A549 treated with AZD9567 at 1 μM for 4 hours (cell line): Measurements from ENCODE around the gene E2F2. TPM values are rescaled to one million over a fixed set of nuclear protein-coding genes. Genes with fewer than 3 reads are reported as not detected.

ENCODE experiments used
- total RNA-seq: library from RNA; stranded (reverse); fragments of 200-300 nt; extraction: Qiagen RNA extraction; gene quantifications from 5 replicates; pipeline ENCODE4 v1.2.3, GENCODE V29; 2022; ENCODE audit not compliant: insufficient read depth

E2F2 gene
- total RNA-seq: 1.2 to 2.6 TPM (median 2.1 TPM) in 5 replicates

DNA sequence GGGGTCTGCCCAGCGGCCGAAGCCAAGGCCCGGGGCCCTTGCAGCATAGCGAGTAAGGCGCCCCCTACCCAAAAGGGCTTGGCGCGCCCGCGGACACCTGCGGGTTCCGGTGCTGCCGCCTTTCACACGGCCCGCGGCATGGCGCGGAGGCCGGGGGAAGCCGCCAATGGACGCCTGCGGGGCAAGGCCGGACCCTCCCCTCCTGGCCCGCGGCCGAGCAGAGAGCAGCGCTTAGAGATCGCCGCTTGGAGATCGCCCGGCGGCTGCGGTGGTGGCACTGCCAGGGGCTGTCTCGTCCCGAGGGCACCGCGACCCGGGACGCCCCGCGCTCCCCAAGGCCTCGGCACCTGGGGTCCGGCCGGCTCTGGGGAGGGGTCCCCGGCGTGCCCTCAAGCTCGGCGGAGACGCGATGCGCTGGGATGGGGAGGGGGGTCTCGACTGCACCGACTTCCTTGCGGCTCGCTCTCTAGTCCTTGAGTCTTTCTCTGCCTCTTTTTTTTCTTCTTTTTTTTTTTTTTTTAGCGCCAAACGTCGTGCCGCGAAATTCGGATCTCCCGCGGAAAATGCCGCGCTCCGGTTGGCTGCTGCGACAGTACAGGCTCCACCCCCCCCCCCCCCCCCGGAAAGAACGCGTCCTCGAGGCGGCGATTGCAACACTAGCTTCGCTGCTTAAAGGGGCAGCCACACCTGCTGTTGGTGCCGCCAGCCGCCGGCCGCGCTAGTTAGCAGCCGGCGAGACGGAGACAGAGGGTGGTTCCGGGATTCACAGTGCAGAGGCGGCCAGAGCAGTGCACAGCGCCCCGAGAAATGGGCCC is at the start of gene E2F2:
Gene E2F2, minus strand, starts transcription at position 487 of the 815 bp plus-strand sequence. Its CDS starts 440 bp downstream, at position 47.

DNA sequence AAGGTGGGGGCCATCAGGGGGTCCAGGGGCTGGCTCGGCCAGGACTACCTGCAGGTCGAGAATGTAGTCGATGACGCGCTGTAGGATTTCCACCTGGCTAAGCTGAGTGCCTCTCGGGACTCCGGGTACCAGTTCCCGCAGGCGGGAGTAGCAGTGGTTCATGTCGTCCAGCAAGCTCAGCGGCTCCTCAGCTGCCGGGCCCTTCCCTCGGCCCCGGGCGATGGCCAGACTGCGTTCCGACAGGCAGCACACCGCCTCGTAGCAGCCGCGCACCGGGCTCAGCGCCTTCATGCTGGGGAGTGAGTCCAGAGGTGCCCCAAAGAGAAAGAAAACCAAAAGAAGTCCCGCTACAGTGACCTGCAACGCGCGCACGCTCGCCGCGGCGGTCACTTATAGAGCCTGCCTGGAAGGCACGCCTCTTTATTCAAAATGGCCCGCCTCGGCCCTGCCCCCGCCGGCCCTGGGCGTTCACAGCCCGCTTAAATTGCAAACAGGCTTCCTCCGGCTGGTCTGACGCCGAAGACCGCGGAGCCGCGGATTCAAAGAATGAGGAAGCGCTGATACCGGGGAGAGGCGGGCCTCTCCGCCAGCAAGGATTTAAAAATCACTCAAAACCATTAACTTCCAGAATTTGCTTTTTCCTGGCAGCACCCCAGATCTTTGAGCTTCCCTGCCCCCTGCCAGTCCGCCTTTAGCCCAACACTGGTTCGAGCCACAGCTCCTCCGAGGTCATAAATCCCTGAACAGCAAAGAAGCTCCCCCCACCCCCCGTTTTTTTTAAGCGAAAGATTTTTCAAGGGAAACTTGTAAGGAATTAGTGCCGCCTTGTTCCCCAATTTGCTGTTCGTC is 28.3 kb upstream of the E2F2 start, which contains the start of gene ID3:
Gene ID3, minus strand, starts transcription at position 366 of the 849 bp plus-strand sequence. Its CDS starts 75 bp downstream, at position 291.

DNA sequence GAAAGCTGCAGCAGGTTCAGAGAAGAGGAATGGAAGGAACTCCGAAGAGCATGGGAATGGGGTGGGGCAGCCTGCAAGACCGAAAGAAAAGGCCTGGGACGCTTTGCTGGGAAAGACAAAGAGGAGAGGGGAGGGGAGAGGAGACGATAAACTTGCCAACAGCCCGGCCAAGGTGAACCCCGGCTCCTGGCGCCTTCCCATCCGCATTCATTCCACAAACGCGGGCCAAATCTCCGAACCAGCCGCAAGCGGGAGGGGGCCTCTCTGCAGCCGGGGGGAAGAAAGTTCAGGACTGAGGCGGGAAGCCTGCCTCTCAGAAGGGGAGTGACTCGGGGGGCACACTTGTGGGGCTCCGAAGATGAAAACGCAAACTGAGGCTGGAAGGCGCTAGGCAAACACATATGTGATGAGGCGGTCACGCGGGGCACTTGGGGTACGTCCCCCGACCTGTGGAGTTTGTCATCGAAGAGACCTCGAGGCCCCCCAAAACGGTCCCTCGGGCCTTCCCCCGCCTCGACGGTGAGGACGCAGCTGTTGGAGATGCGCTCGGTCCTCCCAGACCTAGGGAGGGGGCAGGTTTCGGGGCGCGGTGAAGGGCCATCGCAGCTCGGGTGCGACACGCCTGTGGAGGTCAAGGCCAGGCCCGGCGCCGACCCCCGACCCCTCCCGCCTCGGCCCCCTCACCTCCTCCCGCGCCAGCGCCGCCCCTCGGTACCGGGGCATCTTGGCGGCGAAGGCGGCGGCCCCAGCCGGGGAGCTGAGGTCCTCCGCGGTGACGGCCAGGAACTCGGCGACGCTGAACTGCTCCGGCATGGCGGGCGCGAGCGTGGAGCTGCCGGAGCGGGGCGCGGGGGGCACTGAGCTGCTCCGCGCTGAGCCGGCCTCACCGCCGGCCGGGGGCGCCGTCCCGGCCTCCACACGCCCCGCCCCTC is 47.4 kb downstream of the E2F2 start, which contains the start of gene ASAP3:
Gene ASAP3, minus strand, starts transcription at position 859 of the 932 bp plus-strand sequence. Its CDS starts 46 bp downstream, at position 813.

Other genes starting within 250 kb of the E2F2 start
- 144 to 213 TPM (median 156 TPM) in 5 replicates for gene HNRNPR, start 186.9 kb downstream of the E2F2 start, total RNA-seq
- 4.9 to 6.9 TPM (median 4.9 TPM) in 5 replicates for gene ZNF436, start 161.4 kb downstream of the E2F2 start, total RNA-seq
- gene TCEA3, start 106.5 kb downstream of the E2F2 start, total RNA-seq: 0.39 to 0.53 TPM (median 0.46 TPM) in 4 of 5 replicates, not detected in the other
- gene ASAP3, start 47.1 kb downstream of the E2F2 start, total RNA-seq: 4.5 to 15.6 TPM (median 6.6 TPM) in 5 replicates
- 288 to 441 TPM (median 376 TPM) in 5 replicates for gene ID3, start 28.3 kb upstream of the E2F2 start, total RNA-seq
- 1,287 to 1,484 TPM (median 1,441 TPM) in 5 replicates for gene RPL11, start 160.6 kb upstream of the E2F2 start, total RNA-seq
- 27.9 to 32.8 TPM (median 28.8 TPM) in 5 replicates for gene ELOA, start 212.2 kb upstream of the E2F2 start, total RNA-seq
- 28.4 to 40.6 TPM (median 35.0 TPM) in 5 replicates for gene PITHD1, start 247.2 kb upstream of the E2F2 start, total RNA-seq